Measurements from ENCODE around the gene KDM1A. TPM values are rescaled to one million over a fixed set of nuclear protein-coding genes. Genes with fewer than 3 reads are reported as not detected.
"Not testable (repeated sequence)": the region's sequence is repeated elsewhere in the genome, so short reads cannot be mapped to it uniquely, and the experiment has no call there.

Gene KDM1A
- total and polyA plus RNA-seq, 4 donors, result 7.4 to 46.7 (median 21.5) TPM

GRCh38 chr1:22993220-22993795, 26.0 kb upstream of the KDM1A start:
- H3K36me3 ChIP-seq (ENCODE audit: control insufficient read depth in 4 of 4, insufficient read depth in 3 of 4, low read depth in 1 of 4, low read length in 3 of 4); H3K9ac ChIP-seq (ENCODE audit: low read depth in 1 of 2, low read length in 2 of 2); H3K27ac ChIP-seq (ENCODE audit: low read depth in 1 of 2, low read length in 2 of 2); H3K9me3 ChIP-seq (ENCODE audit: control insufficient read depth in 4 of 4, low read length in 3 of 4); DNase-seq (ENCODE audit: low spot score); H3K4me3 ChIP-seq (ENCODE audit: low read depth in 1 of 3, low read length in 3 of 3); H3K4me1 ChIP-seq (ENCODE audit: control insufficient read depth in 4 of 4, insufficient read depth in 4 of 4, low read length in 3 of 4); H3K27me3 ChIP-seq (ENCODE audit: control insufficient read depth in 4 of 4, insufficient read depth in 4 of 4, low read length in 3 of 4): not testable (repeated sequence)
- 86% methylated on average over 6 of the region's 6 CpGs for WGBS

DNA sequence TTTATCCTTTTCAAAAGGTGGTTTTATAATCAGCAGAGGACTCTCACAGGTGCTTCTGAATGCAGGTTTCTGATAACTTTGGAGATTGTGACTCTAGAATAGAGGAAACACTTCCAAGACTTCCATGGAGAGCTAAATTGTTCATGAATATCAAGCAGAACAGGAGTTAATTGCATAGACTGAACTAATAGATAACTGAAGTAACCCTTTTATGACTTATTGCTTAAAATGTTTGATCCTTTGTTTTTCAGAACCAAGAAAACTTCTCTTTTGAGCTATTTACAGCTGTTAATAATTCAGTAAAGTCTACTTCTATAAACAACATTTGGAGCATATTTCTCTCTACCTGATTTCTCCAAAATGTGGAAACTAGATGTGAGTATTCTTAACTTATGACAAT, 23.5 kb upstream of the KDM1A start:
- no peaks in the 10 kb centered on the region for H3K27me3 ChIP-seq (ENCODE audit: control insufficient read depth in 4 of 4, insufficient read depth in 4 of 4, low read length in 3 of 4)
- TF ChIP-seq JUND (IDR thresholded peaks at IDR 0.05) (no peak), RXRA (IDR thresholded peaks at IDR 0.05) (no peak), EGR1 (IDR thresholded peaks at IDR 0.05; ENCODE audit: low read depth in 2 of 2) (no peak), YY1 (IDR thresholded peaks at IDR 0.05) (no peak), GABPA (IDR thresholded peaks at IDR 0.05 in 1 of 2, conservative IDR thresholded peaks at IDR 0.05 in 1 of 2) (no peak), TAF1 (conservative IDR thresholded peaks at IDR 0.05) (no peak), RAD21 (IDR thresholded peaks at IDR 0.05) (no peak), NR2F2 (IDR thresholded peaks at IDR 0.05) (no peak), SP1 (IDR thresholded peaks at IDR 0.05) (no peak), ZBTB33 (IDR thresholded peaks at IDR 0.05) (no peak)
- TF ChIP-seq, protein P1, sequence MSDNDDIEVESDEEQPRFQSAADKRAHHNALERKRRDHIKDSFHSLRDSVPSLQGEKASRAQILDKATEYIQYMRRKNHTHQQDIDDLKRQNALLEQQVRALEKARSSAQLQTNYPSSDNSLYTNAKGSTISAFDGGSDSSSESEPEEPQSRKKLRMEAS (IDR thresholded peaks at IDR 0.05), result no peak
- TF ChIP-seq, protein P2, sequence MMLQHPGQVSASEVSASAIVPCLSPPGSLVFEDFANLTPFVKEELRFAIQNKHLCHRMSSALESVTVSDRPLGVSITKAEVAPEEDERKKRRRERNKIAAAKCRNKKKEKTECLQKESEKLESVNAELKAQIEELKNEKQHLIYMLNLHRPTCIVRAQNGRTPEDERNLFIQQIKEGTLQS (IDR thresholded peaks at IDR 0.05), result no peak
- TF ChIP-seq, protein P3, sequence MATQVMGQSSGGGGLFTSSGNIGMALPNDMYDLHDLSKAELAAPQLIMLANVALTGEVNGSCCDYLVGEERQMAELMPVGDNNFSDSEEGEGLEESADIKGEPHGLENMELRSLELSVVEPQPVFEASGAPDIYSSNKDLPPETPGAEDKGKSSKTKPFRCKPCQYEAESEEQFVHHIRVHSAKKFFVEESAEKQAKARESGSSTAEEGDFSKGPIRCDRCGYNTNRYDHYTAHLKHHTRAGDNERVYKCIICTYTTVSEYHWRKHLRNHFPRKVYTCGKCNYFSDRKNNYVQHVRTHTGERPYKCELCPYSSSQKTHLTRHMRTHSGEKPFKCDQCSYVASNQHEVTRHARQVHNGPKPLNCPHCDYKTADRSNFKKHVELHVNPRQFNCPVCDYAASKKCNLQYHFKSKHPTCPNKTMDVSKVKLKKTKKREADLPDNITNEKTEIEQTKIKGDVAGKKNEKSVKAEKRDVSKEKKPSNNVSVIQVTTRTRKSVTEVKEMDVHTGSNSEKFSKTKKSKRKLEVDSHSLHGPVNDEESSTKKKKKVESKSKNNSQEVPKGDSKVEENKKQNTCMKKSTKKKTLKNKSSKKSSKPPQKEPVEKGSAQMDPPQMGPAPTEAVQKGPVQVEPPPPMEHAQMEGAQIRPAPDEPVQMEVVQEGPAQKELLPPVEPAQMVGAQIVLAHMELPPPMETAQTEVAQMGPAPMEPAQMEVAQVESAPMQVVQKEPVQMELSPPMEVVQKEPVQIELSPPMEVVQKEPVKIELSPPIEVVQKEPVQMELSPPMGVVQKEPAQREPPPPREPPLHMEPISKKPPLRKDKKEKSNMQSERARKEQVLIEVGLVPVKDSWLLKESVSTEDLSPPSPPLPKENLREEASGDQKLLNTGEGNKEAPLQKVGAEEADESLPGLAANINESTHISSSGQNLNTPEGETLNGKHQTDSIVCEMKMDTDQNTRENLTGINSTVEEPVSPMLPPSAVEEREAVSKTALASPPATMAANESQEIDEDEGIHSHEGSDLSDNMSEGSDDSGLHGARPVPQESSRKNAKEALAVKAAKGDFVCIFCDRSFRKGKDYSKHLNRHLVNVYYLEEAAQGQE (IDR thresholded peaks at IDR 0.05), result no peak
- no peaks in the 10 kb centered on the region for H3K36me3 ChIP-seq (ENCODE audit: control insufficient read depth in 4 of 4, insufficient read depth in 3 of 4, low read depth in 1 of 4, low read length in 3 of 4)
- H3K4me3 ChIP-seq (ENCODE audit: low read depth in 1 of 3, low read length in 3 of 3), result no peak overlapping the region
- H3K9me3 ChIP-seq (ENCODE audit: control insufficient read depth in 4 of 4, low read length in 3 of 4), result peaks cover 0 to 2% (median 0%) of the 10 kb centered on the region in 4 donors
- H3K27ac ChIP-seq (ENCODE audit: low read depth in 1 of 2, low read length in 2 of 2), result no peak overlapping the region
- no peak for DNase-seq (ENCODE audit: low spot score)
- no peak overlapping the region for H3K9ac ChIP-seq (ENCODE audit: low read depth in 1 of 2, low read length in 2 of 2)
- no peaks in the 10 kb centered on the region for H3K4me1 ChIP-seq (ENCODE audit: control insufficient read depth in 4 of 4, insufficient read depth in 4 of 4, low read length in 3 of 4)

- H3K27ac ChIP-seq (ENCODE audit: low read depth in 1 of 2, low read length in 2 of 2); H3K27me3 ChIP-seq (ENCODE audit: control insufficient read depth in 4 of 4, insufficient read depth in 4 of 4, low read length in 3 of 4); H3K4me1 ChIP-seq (ENCODE audit: control insufficient read depth in 4 of 4, insufficient read depth in 4 of 4, low read length in 3 of 4); H3K9me3 ChIP-seq (ENCODE audit: control insufficient read depth in 4 of 4, low read length in 3 of 4); H3K9ac ChIP-seq (ENCODE audit: low read depth in 1 of 2, low read length in 2 of 2); H3K36me3 ChIP-seq (ENCODE audit: control insufficient read depth in 4 of 4, insufficient read depth in 3 of 4, low read depth in 1 of 4, low read length in 3 of 4); DNase-seq (ENCODE audit: low spot score); H3K4me3 ChIP-seq (ENCODE audit: low read depth in 1 of 3, low read length in 3 of 3): not testable (repeated sequence)
- 88% methylated on average over 5 of the region's 5 CpGs for WGBS
Measured at GRCh38 chr1:22997528-22997927, 21.7 kb upstream of the KDM1A start.

DNA sequence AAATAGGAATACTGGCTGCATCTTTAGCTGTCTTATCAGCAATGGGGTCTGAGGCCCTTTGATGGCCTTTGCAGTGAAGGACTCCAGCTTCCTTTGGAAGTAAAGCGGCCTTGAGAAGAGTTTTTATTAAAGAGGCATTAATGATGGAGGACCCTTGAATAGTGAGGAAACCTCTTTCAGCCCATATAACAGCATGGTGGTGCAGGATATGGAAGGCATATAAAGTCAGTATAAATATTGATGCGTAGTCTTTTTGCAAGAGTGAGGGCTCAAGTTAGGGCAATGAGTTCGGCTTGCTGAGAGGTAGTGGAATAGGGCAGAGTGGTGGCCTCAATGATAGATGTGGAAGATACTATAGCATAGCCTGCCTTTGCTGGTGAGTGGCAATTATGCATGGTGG, 19.1 kb upstream of the KDM1A start:
- H3K9me3 ChIP-seq (ENCODE audit: control insufficient read depth in 4 of 4, low read length in 3 of 4); H3K4me1 ChIP-seq (ENCODE audit: control insufficient read depth in 4 of 4, insufficient read depth in 4 of 4, low read length in 3 of 4); H3K9ac ChIP-seq (ENCODE audit: low read depth in 1 of 2, low read length in 2 of 2); H3K4me3 ChIP-seq (ENCODE audit: low read depth in 1 of 3, low read length in 3 of 3); H3K27ac ChIP-seq (ENCODE audit: low read depth in 1 of 2, low read length in 2 of 2); H3K36me3 ChIP-seq (ENCODE audit: control insufficient read depth in 4 of 4, insufficient read depth in 3 of 4, low read depth in 1 of 4, low read length in 3 of 4); H3K27me3 ChIP-seq (ENCODE audit: control insufficient read depth in 4 of 4, insufficient read depth in 4 of 4, low read length in 3 of 4); DNase-seq (ENCODE audit: low spot score): not testable (repeated sequence)
- WGBS, result 91% methylated on average over 3 of the region's 3 CpGs

GRCh38 chr1:23002218-23002617, 17.1 kb upstream of the KDM1A start:
- H3K9me3 ChIP-seq (ENCODE audit: control insufficient read depth in 4 of 4, low read length in 3 of 4); H3K9ac ChIP-seq (ENCODE audit: low read depth in 1 of 2, low read length in 2 of 2); H3K36me3 ChIP-seq (ENCODE audit: control insufficient read depth in 4 of 4, insufficient read depth in 3 of 4, low read depth in 1 of 4, low read length in 3 of 4); H3K4me1 ChIP-seq (ENCODE audit: control insufficient read depth in 4 of 4, insufficient read depth in 4 of 4, low read length in 3 of 4); H3K4me3 ChIP-seq (ENCODE audit: low read depth in 1 of 3, low read length in 3 of 3); H3K27ac ChIP-seq (ENCODE audit: low read depth in 1 of 2, low read length in 2 of 2); H3K27me3 ChIP-seq (ENCODE audit: control insufficient read depth in 4 of 4, insufficient read depth in 4 of 4, low read length in 3 of 4); DNase-seq (ENCODE audit: low spot score): not testable (repeated sequence)
- 92% methylated on average over 7 of the region's 7 CpGs for WGBS
